Activated CD8-positive, alpha-beta T cell treated with anti-CD3 and anti-CD28 coated beads for 36 hours (primary cell): ENCODE results near the gene RNF126. TPM values are rescaled to one million over a fixed set of nuclear protein-coding genes. Genes with fewer than 3 reads are reported as not detected.

Source experiments
- ATAC-seq: fragments of 200-7000 bp; cut with Tn5 transposase; one replicate; pipeline ENCODE4 v1.10.0; 2021; ENCODE audit warnings: mild to moderate bottlenecking, moderate library complexity
- CTCF ChIA-PET: fragments of 350-600 bp; sonication (Branson Sonifier 250); formaldehyde crosslinking; loops from one replicate; lab custom pipeline; 2021; ENCODE audit warnings: antibody characterized with exemption; lab: Charles Lee
- POLR2A ChIA-PET: fragments of 350-600 bp; sonication (Branson Sonifier 250); formaldehyde crosslinking; loops from one replicate; lab custom pipeline; 2021; ENCODE audit warnings: antibody characterized with exemption; lab: Charles Lee
- DNase-seq: peaks from one replicate; pipeline ENCODE4 v3.0.0-alpha.2; 2020
- H3K27ac Mint-ChIP-seq: one replicate; pipeline ENCODE4 v1.8.0; 2021; ENCODE audit warnings: mild to moderate bottlenecking, mixed read lengths
- H3K27me3 Mint-ChIP-seq: one replicate; pipeline ENCODE4 v1.8.0; 2021; ENCODE audit warnings: mixed read lengths
- H3K36me3 Mint-ChIP-seq: one replicate; pipeline ENCODE4 v1.8.0; 2021; ENCODE audit warnings: low read depth, mixed read lengths
- H3K4me1 Mint-ChIP-seq: one replicate; pipeline ENCODE4 v1.8.0; 2021; ENCODE audit warnings: low read depth, mixed read lengths
- H3K4me3 Mint-ChIP-seq: one replicate; pipeline ENCODE4 v1.8.0; 2021; ENCODE audit warnings: mild to moderate bottlenecking, moderate library complexity, mixed read lengths
- H3K9me3 Mint-ChIP-seq: one replicate; pipeline ENCODE4 v1.8.0; 2021; ENCODE audit warnings: mixed read lengths
- intact Hi-C: fragments of 100-400 bp; cut with micrococcal nuclease; formaldehyde crosslinking; loops from one replicate; pipeline ENCODE4 v1.10.0; 2022
- total RNA-seq, 2 experiments: library from RNA; stranded (reverse); gene quantifications; one replicate each; pipeline ENCODE4 v1.2.3, GENCODE V29; 2021
- TF ChIP-seq, protein P1 (sequence below): fragments of 200-600 bp; IDR thresholded peaks from one replicate; pipeline ENCODE4 v1.8.0; 2022; ENCODE audit warnings: antibody characterized with exemption, mild to moderate bottlenecking

Gene RNF126
- total RNA-seq, 2 experiments from 2014 or later: 99.1 to 101 TPM

DNA sequence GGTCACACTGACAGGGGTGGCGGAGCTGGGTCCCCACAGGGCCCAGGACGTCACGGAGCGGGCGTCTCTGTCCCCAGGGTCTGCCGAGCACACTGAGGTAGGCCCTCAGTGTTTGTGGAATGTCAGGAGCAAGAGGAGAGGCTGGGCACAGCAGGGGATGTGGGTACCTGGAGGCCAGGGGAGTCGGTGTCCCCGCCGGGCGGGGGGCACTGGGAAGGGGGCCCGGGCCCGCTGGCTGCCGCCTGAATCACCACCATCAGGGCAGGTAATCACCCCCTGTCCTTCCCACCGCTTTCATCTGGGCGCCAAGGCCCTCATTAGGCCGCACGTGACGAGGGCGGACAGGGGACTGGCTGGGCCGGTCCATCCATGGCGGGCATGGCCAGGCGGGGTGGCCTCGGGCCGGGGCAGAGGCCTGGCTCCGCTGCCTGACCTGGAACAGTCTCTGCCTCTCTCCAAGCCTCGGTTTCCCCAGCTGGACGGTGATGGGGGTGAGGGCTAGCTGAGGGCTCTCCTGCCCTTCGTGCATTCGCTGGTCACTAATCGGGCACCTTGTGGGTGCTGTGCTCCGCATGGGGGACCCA, 22.3 kb downstream of the RNF126 start:
- DNase-seq (no peak), ATAC-seq (no peak)
- TF ChIP-seq, protein P1, sequence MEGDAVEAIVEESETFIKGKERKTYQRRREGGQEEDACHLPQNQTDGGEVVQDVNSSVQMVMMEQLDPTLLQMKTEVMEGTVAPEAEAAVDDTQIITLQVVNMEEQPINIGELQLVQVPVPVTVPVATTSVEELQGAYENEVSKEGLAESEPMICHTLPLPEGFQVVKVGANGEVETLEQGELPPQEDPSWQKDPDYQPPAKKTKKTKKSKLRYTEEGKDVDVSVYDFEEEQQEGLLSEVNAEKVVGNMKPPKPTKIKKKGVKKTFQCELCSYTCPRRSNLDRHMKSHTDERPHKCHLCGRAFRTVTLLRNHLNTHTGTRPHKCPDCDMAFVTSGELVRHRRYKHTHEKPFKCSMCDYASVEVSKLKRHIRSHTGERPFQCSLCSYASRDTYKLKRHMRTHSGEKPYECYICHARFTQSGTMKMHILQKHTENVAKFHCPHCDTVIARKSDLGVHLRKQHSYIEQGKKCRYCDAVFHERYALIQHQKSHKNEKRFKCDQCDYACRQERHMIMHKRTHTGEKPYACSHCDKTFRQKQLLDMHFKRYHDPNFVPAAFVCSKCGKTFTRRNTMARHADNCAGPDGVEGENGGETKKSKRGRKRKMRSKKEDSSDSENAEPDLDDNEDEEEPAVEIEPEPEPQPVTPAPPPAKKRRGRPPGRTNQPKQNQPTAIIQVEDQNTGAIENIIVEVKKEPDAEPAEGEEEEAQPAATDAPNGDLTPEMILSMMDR: no peak
- H3K36me3 Mint-ChIP-seq: peaks cover 3% of the 10 kb centered on the region
- peaks cover 13% of the 10 kb centered on the region for H3K4me1 Mint-ChIP-seq
- H3K4me3 Mint-ChIP-seq: no peak overlapping the region
- H3K9me3 Mint-ChIP-seq: no peaks in the 10 kb centered on the region
- intact Hi-C loops: no loop called here
- H3K27ac Mint-ChIP-seq: no peak overlapping the region
- ChIA-PET CTCF (no interaction called here), POLR2A (interaction anchor here (0.6 kb wide), 1 partner anchor 9 kb away, joined by 3 read pairs; no protein-coding TSS in a partner anchor)
- no peaks in the 10 kb centered on the region for H3K27me3 Mint-ChIP-seq

DNA sequence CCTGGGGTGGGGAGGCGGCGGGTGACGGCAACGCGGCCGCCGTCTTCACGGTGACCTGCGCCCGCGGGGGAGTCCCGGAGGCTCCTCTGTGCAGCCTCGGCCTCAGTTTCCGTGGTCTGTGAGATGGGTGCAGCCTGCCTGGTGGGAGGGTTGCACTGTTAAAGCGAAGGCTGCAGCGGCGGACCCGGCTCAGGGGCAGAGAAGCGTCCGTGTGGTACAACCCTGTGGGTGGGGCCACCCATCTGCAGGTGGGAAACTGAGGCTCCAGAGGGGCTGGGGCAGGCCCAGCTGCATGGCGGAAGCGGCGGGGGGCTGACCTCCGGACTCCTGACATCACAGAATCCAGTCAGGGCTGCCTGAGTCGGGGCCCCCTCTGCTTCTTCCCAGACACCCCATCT, 22.9 kb downstream of the RNF126 start:
- TF ChIP-seq, protein P1: no peak
- ChIA-PET POLR2A (no interaction called here), CTCF (no interaction called here)
- Mint-ChIP-seq H3K36me3 (peaks cover 3% of the 10 kb centered on the region), H3K27me3 (no peaks in the 10 kb centered on the region), H3K4me3 (no peak overlapping the region), H3K4me1 (peaks cover 13% of the 10 kb centered on the region), H3K27ac (no peak overlapping the region), H3K9me3 (no peaks in the 10 kb centered on the region)
- intact Hi-C loops: no loop called here
- ATAC-seq: no peak
- no peak for DNase-seq

GRCh38 chr19:639253-640160, 23.5 kb downstream of the RNF126 start, which contains the start of gene FGF22:
TSS of gene FGF22 (plus strand) at chr19:639879. CDS start at chr19:639926, 47 bp downstream.
- DNase-seq: peak; percentile 95
- Mint-ChIP-seq H3K27ac (peak within 1 kb of the TSS; percentile 51), H3K4me1 (peaks cover 13% of the 10 kb centered on the region), H3K36me3 (no peaks in the 10 kb centered on the region), H3K4me3 (peak within 1 kb of the TSS; percentile 60), H3K9me3 (no peaks in the 10 kb centered on the region), H3K27me3 (no peaks in the 10 kb centered on the region)
- ATAC-seq: peak; percentile 98
- intact Hi-C loops: no loop called here
- CTCF ChIA-PET: no interaction called here
- TF ChIP-seq, protein P1: no peak
- POLR2A ChIA-PET: no interaction called here

DNA sequence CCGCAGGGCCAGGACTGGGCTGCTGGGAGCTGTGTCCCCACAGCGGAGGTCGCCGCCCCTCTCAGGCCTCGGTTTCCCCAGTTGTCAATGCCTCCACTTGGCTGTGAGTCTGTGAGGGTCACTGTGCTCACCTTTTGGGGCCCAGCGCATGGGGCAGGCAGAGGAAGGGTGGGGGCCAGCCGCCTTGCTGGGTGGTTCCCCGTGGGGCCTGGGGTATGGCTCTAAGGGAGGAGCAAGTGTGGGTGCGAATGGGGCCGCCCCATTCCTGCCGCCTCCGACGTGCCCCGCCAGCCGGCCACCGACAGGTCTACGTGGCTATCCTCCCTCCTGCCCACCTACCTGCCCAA, 24.1 kb downstream of the RNF126 start:
- CTCF ChIA-PET: no interaction called here
- Mint-ChIP-seq H3K27me3 (no peaks in the 10 kb centered on the region), H3K36me3 (no peaks in the 10 kb centered on the region), H3K9me3 (no peaks in the 10 kb centered on the region), H3K4me1 (peaks cover 13% of the 10 kb centered on the region), H3K27ac (no peak overlapping the region), H3K4me3 (peak overlapping the region; percentile 60)
- ATAC-seq (no peak), DNase-seq (no peak)
- TF ChIP-seq, protein P1: no peak
- POLR2A ChIA-PET: no interaction called here
- intact Hi-C loops: no loop called here
